HG02884 (cell line): ENCODE measurements around the gene KEAP1.

ENCODE experiments used
- ATAC-seq: cut with Tn5 transposase; IDR thresholded peaks from one replicate; pipeline ENCODE4 v1.9.1; 2021; ENCODE audit warnings: mild to moderate bottlenecking, moderate library complexity; ENCODE audit not compliant: unreplicated experiment

The KEAP1 gene

GRCh38 chr19:10525636-10526035 is 22.5 kb upstream of the KEAP1 start:
- no peak for ATAC-seq

GRCh38 chr19:10523135-10523636 is 20.0 kb upstream of the KEAP1 start:
- no peak for ATAC-seq

GRCh38 chr19:10521461-10522171 is 18.5 kb upstream of the KEAP1 start:
- no peak for ATAC-seq

- no peak for ATAC-seq
Observed at GRCh38 chr19:10520652-10521318, 17.6 kb upstream of the KEAP1 start.

GRCh38 chr19:10519421-10519820 is 16.3 kb upstream of the KEAP1 start:
- ATAC-seq, result no peak

DNA sequence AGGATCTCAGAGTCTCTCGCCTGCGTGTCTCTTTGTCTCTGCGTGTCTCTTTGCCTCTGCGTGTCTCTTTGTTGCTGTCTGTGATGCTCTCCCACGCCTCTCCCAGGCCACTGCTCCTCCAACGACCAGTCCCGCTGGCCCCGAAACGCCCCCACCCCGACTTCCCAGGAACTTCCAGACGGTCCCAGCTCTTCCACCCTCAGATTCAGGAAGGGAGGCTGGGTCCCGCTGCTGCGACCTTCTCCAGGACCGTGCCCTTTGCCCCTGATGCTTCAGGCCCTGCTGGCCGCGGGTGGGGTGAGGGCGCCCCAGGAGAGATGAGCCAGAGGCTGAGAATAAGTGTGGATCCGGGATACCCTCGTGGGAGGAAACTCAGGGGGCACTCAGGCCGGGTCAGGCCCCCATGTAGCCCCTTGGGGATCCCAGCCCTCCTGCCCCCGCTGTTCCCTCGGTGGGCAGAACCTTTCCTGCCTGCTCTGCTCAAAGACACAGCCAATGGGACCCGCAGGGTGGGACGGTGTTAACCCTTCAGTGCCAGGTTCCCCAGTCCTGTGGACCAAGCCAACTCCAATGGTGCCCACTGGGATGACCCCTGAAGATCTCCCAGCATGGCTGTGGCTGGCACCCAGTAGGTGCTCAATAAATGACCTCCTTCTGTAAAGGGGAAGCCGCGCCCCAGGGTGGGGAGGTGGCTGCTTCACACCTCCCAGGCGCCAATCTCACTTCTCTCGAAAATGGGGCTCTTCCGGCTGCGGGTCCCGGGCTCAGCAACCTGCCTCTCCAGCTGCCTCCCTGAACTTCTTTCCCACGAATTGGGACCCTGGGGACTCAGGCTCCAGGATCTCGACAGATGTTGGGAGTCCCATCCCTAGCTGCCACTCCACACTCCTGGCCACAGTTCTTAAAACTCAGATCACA is 15.5 kb upstream of the KEAP1 start:
- no peak for ATAC-seq

DNA sequence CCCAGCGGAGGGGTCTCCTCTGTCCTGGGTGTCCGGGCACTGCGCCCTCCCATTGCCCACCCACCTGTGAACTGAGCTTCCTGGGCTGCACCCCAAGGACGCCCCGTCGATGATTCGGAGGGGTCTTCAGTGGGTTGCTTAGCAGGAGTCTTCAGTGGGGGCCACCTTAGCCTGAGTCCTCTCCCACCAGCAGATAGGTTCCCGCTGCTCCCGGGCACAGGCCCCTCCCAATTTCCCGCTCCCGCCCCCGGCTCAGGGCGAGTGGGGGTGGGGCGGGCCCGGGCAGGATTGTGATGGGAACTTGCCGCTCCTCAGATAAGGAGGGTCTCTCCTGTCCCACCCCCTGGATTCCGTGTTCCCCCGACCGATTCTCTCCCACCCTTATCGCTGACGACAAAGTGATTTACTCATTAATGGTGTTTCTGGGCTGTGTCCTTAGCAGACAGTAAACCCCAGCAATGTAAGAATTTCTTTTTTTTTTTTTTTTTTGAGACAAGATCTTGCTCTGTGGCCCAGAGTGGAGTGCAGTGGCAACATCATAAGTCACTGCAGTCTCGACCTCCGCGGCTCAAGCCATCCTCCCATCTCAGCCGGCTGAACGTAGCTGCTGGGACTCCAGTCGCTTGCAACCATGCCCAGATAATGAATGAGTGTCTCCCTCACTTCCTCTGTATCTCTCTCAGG is 14.7 kb upstream of the KEAP1 start:
- no peak for ATAC-seq

DNA sequence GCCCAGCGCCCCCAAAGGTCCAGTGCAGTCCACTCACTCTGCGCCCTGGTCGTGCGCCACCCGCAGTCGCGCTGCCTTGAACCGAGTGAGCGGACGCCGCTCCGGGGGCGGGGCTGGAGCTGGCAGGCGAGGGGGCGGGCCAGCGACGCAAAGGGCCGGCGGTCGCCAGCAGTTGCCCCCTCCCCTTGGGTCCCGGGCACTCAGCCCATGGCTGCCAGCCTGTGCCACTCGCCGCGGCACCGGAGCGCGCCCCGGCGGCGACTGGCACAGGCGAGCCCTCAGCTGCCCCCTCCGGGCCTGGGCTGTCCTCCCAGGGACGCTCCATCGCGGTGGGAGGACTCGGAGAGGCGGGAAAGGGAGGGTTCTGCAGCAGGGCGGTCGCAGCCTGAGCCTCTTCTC is 14.2 kb upstream of the KEAP1 start, which contains the start of gene S1PR5:
Gene S1PR5 (minus strand): TSS at position 87 of the 399 bp plus-strand sequence. CDS start 2,436 bp downstream, outside the sequence.
- no peak for ATAC-seq

GRCh38 chr19:10516671-10517286 is 13.6 kb upstream of the KEAP1 start:
- ATAC-seq, result no peak

GRCh38 chr19:10516064-10516385 is 12.9 kb upstream of the KEAP1 start:
- ATAC-seq, result no peak

DNA sequence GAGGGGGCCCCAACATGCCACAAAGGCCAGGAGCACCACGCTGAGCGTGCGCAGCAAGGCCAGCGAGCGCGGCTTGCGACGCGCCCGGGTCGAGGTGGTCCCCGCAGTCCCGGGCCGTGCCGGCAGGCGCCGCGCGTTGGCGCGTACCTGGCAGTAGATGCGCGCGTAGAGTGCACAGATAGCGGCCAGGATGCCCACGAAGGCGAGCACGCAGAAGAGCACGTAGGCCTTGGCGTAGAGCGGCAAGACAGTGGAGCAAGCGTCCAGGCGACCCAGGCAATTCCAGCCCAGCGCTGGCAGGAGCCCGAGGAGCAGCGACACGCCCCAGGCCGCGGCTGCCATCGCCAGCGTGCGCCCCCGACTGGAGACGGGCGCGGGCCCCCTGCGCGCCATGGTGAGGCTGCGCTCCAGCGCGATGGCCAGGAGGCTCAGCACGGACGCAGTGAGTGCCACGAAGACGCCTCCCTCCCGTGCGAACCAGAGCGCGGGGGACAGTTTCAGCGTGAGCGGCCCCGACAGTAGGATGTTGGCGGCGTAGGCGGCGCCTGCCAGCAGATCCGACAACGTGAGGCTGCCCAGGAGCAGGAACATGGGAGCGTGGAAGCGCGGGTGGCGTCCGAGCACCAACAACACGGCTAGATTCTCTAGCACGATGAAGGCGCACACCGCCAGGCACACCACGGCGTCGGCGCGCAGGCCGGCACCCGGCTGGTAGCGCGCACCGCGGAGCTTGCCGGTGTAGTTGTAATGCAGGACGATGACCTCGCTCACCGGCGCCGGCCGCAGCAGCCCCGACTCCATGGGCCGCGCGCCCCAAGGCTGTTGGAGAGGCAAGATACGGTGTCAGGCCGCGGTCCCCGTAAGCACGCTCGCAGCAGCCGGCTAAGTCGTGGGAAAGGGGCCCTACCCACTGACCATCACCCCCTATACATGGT is 11.3 kb upstream of the KEAP1 start:
- no peak for ATAC-seq

- no peak for ATAC-seq
Observed at GRCh38 chr19:10513223-10513622, 10.1 kb upstream of the KEAP1 start.

DNA sequence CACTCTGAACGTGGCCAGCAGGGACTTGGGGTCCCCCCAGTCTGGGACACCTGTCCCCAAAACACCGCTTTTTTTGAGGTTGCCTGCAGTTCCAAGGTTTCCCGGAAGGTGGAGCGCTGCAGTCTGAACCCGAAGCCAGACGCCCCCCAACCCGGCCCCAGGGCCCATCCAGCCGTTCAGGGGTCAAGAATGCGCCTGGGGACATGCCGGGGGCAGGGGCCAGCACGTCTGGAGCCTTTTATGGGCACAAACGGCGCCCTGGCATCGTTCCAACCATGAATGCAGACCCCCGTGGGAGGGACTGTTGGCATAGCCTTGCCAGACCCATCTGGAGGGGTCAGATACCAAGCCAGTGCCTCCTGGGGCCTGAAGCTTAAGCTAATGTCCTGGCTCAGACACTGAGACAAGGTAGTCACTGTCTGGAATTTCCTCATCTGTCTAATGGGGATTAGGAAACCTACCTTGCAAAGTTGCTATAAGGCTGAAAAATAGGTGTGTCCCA is 7.2 kb upstream of the KEAP1 start:
- no peak for ATAC-seq

- no peak for ATAC-seq
Observed at GRCh38 chr19:10508707-10509106, 5.6 kb upstream of the KEAP1 start.

- no peak for ATAC-seq
Observed at GRCh38 chr19:10508036-10508435, 4.9 kb upstream of the KEAP1 start.

DNA sequence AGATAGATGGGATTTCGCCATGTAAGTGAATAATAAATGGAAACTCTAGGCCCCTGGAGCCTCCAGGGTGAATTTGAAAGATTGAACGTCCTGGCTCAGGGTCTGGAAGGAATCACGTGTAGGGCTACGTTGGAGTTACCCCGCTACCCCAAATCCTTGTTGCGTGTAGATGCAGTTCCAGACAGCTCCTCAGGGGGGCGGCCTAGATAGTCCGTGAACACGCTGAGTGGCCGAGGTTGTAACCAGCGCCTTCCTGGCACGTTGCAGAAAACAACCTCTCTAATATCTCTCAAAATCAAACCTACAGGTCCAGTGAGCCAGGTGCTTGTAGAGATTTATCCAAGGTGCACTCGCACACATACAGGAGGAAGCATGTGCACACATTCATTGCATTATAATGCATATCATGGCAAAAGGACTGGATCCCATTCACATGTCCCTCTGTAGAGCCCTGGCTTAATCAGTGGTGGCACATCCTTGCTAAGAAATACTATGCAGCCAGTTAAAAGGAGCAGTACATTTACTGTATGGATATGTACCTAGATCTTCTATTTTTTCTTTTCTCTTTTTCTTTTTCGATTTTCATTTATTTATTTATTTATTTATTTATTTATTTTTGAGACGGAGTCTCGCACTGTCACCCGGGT is 2.5 kb upstream of the KEAP1 start:
- ATAC-seq, result no peak

DNA sequence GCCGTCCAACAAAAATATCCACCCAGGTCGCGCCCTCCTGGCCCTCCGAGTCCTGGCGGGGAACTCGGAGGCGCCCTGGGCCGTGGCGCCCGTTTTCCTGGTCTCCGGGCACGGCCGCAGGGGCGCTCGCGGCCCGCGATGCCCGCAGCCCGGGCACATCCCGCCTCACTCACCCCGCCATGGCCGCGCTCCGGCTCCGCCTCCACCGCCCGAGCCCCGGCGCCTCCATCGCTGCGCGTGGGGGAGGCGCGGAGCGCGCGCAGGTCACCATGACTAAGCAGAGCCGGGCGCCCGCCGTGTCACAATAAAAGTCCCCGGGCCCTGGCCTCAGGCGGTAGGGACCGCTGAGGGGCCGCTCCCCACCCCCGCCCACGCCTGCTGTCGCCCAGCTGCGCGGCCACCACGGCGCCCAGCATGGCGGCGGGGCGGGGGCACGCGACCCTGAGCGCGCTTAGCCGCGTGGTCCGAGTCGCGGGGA is 593 bp downstream of the KEAP1 start:
- peak; percentile 71 for ATAC-seq

- peak; percentile 24 for ATAC-seq
Observed at GRCh38 chr19:10501971-10502523, 1.1 kb downstream of the KEAP1 start.
